GM19455 (cell line): ENCODE data around the gene SGCD.
"Not testable (repeated sequence)": the region's sequence is repeated elsewhere in the genome, so short reads cannot be mapped to it uniquely, and the experiment has no call there.

Experiments used
- ATAC-seq: cut with Tn5 transposase; IDR thresholded peaks from one replicate; pipeline ENCODE4 v1.9.1; 2021; ENCODE audit not compliant: unreplicated experiment

Gene SGCD

DNA sequence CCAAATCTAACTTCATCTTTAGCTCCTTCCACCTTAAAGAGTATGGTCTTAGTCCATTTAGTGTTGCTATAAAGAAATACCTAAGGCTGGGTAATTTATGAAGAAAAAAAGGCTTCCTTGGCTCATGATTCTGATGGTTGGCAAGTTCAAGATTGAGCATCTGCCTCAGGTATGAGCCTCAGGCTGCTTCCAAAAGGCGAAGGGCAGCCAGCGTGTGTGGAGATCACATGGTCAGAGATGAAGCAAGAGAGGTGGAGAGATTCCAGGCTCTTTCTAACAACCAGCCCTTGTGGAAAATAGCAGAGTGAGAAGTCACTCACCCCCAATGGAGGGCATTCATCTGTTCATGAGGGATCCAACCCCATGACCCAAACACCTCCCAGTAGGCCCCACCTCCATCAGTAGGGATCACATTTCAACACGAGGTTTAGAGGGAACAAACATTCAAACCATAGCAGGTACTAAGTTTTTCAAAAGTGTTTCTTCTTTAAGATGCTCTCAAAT is 225.9 kb downstream of the SGCD start:
- no peak for ATAC-seq

DNA sequence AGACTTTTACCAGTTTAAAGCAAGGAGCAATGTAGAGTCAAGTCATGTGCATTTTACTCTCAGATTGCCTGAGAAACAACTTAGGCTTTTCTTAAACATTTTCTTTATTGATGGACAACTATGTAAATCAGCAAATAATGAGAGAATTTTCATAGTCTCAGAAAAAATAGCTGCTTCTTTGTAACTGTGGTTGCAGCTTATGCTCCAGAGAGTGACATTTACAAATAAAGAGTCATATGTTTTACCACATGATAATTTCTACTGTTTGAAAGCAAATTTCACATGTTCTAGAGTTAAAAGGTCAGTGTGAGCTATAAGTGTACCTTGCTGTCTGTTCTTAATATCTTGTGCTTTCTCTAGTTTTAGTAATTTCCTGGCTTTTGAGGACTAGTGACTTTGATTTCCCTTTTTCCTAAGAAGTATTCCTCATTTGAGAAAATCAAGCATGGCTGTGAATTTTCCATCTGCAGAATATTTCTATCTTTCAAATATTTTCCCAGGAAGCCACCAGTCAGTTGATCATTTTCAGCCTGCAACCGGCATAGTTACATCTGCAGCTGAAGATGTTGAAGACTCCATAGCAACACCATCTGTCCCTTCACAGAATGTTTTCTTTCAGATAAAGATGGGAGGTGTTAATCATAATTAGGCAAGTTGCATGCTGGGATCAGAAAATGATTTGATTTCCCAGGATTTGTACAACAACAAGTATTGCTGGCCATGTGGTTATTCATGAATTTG is 229.9 kb downstream of the SGCD start:
- ATAC-seq = no peak

DNA sequence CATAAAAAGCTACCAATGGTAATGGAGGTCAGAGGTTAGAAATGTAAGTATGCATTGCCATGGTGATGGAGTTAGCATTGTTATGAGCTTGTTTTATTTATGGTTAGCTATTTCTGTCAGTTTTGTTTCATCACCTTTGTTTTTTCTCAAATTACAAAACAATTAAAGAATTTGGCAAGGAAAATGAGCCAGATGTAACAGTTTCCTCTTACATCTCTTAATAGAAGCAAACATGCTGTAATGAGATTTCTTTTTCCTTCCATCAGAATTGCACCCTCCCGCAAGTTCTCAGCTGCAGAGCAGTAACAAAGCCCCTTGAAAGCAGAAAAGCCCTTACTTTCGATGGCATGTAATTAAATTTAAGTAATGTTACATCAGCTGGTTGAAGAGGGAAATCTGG is 233.0 kb downstream of the SGCD start:
- ATAC-seq = no peak

DNA sequence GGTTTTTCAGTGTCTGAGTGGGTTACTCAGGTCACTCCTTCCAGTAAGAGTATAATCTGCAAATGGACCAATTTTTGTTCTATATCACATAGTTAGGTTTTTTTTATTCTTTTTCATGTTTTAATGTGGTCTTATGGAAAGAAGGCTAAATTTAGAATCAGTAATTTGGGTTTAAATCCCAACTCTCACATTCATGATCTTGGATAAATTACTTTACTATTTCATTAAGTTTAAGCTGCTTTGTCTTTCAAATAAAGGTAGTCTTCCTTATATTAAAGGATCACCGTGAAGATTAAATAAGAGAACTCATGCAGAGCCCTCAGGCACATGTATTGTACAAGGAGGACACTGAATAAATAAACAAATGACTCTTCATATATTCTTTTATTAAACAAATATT is 234.7 kb downstream of the SGCD start:
- ATAC-seq = no peak

DNA sequence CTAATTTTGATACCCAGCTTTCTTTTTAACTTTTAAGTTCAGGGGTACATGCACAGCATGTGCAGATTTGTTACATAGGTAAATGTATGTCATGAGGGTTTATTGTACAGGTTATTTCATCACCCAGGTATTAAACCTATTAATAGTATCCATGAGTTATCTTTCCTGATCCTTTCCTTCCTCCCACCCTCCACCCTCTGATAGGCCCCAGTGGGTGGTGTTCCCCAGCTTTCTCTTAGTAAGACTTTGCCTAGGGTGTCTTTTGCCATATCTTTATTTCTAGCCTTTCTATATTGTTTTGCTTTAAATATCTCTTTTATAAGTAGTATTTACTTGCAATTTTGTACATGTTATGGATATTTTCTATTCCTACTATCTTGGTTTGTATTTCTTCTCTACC is 243.7 kb downstream of the SGCD start:
- no peak for ATAC-seq

DNA sequence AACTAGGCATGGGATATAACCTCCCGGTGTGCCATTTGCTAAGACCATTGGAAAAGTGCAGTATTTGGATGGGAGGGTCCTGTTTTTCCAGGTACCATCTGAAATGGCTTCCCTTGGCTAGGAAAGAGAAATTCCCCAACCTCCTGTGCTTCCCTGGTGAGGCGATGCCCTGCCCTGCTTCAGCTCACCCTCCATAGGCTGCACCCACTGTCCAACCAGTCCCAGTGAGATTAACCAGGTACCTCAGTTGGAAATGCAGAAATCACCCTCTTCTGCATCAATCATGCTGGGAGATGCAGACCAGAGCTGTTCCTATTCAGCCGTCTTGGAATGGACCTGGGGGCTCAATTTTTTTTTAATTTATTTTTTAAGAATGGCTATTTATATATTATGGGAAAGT is 254.8 kb downstream of the SGCD start:
- no peak for ATAC-seq

DNA sequence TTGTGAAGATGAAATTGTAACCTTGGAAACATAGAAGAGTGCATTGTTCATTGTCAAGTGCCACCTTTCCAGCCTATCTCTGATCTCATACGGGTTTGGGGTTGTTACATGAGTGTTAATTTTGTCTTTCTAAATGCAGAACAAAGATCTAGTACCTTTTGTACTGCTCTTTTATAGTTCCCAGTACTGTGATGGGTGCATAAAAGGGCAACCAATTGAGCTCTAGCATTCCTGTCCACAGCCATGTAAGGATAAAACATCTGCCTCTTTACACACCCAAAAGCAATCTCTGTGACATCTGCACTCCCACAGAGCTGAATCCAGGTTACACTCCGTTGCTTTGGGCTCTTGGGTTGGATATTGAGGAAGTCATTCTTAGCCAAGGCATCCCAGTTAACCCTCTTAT is 255.2 kb downstream of the SGCD start:
- no peak for ATAC-seq

DNA sequence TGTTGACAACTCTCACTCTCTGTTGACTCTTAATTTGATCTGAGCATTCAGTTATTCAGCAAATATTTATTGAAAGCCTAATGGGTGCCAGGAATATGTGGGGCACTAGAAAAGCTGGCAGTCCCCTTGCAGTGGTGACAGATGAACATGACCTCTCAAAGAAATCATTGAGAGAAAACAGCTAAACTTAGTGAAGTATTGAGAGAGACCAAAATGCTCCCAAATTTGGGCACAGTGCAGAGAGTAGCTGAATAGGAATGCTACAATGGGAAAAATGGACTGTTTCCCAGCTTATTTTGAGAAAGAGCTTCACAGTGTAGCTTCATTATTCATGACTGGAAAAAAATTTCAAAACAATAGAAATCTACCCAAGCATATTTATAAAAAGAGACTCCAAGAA is 257.9 kb downstream of the SGCD start:
- ATAC-seq = no peak

DNA sequence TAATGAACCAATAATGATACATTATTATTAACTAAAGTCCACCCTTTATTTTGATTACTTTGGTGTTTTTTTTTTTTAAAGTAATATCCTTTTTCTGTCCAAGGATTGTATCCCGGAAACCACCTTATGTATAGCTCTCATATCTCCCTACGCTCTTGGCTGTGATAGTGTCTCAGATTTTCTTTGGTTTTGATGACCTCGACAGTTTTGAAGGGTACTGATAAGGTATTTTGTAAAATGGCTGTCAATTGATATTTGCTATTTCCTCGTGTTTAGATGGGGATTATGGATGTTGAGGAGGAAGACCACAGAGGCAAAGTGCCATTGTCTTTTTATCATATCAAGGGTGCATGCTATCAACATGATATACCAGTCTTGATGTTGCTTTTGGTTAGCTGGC is 259.0 kb downstream of the SGCD start:
- no peak for ATAC-seq

DNA sequence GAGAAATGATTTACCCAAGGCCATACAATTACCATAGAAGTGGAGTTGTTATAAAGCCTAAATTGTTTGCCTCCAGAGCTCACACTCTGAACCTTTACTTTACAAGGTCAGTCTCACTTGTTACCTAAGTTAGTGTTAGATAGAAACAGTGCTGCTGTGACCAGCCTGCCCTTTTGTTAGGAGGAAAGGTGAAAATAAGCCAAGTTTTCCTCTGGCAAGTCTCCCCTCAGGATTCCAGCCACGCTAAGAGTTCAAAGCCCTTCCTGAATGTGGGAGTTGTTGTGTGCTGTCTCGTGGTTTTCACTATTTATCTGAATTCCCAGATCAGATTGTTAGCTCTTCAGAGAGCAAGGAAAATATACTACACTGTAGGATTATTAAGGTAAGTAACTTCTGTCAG is 260.0 kb downstream of the SGCD start:
- ATAC-seq = no peak

DNA sequence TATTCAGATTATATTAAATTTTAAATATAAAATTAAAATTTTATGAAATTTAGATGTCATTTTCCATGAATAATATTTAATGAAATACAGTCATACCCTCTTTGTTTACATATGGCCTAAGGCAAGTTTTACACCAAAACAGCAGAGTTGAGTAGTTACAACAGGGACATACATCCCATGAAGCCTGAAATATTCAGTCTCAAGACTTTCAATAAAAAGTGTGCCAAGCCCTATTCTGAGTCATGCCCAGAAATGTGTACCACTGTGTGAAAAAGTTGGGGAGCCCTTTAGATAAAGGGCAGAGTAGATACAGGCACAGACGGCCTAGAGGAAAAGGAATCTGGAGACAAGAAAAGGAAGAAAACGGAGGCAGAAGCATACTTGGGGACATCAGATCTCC is 261.3 kb downstream of the SGCD start:
- ATAC-seq = no peak

DNA sequence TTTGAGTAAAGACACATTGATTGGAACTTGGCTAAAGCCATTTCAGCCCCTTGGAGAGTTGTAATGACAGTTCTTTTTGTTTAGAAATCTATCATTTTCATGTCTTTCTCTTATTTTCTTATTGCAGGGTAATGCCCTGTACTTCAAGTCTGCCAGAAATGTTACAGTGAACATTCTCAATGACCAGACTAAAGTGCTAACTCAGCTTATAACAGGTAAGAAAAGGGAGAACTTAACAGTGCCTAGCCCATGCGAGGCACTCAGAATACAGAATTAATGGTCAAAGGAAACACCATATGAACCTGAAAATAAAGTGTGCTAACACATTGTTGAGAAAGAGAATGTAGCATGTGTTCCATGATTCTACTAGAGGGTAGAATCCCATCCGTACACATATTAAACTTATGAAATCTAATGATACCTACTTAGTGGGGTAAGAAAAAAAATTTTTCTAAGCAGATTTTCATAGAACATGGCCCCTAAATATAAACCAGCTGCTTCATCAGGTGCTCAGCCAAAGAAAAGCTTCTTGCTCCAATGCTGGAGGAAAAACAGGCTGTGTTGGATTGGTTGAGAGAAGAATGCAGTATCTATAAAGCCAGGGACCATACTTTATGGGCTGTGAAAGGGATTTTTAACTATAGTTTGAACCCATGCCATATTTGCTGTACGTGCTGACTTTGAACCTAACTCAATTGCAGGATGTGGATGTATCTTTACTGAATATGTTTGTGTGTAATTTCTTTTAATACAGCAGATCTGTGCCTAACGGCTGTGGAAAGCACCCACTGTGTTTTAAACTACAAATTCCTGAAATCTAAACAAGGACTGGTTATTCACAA is 262.4 kb downstream of the SGCD start:
- ATAC-seq = no peak

DNA sequence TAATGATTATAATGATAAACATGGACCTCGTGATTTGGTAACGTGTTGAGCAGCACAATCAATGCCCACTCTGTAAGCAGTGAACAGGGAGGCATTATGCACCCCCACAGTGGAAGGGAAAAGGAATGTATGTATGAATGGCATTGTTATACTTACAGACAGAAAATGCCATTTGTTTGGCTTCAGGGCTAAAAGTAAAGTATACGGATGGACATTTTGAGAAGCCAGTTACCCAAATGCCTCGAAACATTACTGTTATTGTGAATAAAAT is 262.9 kb downstream of the SGCD start:
- ATAC-seq = no peak

DNA sequence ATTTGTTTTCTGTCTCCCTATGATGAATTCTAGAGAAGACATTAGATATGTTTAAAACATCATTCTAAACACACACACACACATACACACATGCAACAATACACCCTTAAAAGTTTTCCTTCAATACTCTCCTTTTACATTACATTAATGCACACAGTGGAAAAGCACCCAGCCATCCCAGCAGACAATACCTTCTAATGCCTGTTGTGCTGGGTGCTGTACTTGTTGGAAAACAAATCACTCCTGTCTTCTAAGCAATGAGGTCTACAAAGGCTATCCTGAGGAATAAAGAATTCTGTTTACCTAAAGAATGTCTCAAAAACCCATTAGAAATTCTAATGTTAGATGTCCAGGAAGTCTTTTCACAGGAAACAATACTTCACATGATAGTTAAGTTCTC is 264.0 kb downstream of the SGCD start:
- ATAC-seq = no peak

DNA sequence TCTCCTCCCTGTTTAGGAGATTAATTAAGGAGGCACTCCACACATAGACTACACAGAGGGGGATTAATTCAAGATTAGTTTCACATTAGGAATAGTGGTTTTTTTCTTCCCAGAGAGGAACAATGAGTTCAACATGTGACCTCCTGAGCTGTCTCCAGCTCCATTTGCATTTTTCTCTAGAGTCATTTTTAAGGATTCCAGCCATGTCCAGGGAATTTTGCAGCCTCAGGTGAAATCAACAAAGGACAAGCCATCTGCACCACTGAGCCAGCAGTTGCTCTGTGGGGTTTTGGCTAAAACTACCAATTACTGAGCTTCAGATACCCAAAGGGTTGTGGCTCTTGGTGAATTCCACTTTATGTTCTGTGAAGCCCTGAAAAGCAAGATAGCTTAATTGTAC is 264.7 kb downstream of the SGCD start:
- no peak for ATAC-seq

DNA sequence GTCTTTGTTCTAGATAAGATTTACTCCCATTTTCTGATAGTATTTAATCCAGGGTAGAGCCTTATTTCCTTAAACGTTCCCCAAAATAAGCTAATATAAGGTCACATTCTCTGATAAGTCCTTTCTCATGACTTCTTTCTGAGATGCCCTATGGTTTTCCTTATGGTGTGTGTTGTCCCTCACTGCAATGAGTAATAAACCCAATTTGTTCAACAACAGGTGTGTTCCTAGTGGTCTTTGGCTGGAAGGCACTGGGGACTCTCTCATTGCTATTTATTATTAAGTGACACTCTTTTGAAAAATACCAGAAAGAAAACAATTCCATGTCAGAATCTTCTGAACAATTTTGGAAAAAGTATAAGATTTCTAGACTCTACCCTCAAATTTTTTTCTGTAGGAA is 266.6 kb downstream of the SGCD start:
- ATAC-seq = no peak

DNA sequence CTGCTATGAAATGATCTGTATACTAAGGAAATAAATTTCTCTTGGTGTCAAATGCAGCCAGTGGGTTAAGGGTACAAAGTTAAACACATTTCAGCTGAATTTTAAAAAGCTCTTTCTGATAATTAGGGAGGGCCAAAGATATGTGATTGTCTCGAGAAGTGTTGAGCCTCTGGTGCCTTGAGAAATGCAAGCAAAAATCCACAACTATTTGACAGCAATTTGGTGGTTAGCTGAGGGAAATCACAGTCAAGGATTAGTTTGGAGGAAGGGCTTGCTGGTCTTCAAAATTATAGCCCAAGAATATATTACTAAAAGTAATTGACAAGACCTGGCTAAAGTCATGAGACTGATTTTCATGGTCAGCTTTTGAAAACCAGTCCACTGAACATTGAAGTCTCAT is 267.4 kb downstream of the SGCD start:
- ATAC-seq = no peak

DNA sequence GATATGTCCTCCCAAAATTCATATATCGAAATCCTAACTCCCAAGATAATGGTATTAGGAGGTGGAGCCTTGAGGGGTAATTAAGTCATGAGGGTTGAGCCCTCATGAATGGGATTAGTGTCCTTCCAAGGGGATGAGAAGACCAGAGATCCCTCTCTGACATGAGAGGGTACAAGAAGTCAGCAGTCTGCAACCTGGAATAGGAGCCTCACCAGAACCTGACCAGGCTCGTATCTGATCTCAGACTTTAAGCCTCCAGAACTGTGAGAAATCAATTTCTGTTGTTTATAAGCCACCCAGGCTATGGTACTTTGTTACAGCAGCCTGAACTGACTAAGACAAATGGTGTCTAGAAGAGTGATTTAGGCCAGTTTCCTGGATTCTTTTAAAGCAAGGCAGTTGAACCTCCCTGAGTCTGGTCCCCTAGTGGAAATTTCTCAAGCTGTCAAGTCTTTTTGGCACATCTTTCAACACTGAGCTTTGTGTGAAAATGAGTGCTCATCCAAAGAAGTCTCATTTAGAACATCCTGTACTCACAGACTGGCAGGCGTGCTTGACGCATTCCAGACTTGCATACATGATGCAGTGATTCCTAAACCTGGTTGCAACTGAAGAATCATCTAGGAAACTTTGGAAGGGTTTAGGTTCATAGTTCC is 268.3 kb downstream of the SGCD start:
- ATAC-seq = no peak

DNA sequence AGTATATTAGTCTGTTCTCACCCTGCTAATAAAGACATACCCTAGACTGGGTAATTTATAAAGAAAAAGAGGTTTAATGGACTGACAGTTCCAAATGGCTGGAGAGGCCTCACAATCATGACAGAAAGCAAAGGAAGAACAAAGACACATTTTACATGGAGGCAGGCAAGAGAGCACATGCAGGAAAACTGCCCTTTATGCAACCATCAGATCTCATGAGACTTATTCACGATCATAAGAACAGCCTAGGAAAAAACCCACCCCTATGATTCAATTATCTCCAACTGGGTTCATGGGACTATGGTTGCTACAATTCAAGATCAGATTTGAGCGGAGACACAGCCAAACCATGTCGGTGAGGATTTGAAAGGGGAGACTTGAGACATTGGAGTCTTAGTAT is 270.3 kb downstream of the SGCD start:
- no peak for ATAC-seq

DNA sequence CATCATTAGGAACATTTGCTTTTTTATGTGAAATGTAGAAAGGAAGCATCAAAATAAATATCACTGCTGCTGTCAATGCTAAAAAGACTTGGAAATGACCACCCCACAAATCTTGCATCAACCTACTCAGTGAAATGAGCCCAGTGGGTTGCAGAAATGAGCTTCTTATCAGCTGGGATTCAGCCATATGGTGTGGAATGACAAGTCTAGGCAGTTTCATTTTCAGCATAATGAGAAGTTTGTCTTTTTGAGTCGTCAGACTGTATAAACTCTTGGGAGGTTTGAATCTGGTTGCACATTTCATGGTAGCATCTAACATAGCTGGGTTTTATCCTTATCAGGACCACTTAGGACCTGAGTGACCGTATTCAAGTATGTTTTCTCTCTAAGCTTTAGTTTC is 272.0 kb downstream of the SGCD start:
- no peak for ATAC-seq

DNA sequence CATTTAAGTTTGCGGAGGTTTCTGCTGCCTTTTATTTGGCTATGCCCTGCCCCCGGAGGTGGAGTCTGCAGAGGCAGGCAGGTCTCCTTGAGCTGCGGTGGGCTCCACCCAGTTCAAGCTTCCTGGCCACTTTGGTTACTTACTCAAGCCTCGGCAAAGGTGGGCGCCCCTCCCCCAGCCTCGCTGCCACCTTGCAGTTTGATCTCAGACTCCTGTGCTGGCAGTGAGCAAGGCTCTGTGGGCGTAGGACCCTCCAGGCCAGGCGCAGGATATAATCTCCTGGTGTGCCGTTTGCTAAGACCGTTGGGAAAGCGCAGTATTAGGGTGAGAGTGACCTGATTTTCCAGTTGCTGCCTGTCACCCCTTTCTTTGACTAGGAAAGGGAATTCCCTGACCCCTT is 283.6 kb downstream of the SGCD start:
- not testable (repeated sequence) for ATAC-seq

DNA sequence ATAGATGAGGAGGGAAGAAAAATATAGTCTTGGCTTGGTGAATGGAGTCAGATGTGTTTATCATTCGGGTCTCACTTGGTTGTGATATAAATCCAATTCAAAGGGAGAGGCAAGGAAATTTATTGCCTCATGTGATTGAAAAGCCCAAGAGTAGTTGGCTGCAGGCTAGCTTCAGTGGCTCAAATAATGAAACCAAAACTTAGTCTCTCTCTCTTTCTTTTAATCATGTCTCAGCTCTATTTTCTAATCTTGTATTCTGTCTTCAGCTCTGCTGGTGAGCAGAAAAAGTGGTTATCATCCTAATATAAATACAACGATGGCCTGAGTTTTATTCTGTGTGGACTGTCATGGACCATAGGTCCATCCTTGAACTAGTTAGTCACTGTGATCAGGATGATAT is 288.9 kb downstream of the SGCD start:
- no peak for ATAC-seq
